ENCODE results near the gene PTPRJ. TPM values are rescaled to one million over a fixed set of nuclear protein-coding genes. Genes with fewer than 3 reads are reported as not detected.

The PTPRJ gene
- total and polyA plus RNA-seq, 2 of the 4 experiments (the other 2 are of a cell fraction) = 5.6 to 14.9 TPM

DNA sequence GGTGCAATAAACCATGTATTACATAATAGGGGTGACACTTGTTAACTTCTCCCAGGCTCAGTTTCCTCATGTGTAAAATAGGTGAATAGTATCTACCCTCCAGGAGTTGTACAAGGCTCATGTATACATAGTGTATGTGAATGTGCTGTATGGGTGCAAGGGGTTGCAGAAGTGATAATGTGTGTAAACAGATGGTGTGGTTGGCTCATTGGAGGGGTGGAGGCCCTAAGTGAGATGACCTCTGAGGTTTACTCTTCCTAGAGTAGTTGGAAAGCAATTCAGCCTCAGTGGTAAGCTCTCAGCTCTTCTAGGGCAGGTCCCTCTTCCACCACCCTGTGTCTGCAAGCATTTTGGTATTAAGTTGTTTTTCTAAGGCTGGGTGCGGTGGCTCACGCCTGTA is 102.4 kb downstream of the PTPRJ start:
- Histone ChIP-seq H3K56ac (ENCODE audit: extremely low read depth, insufficient read depth, low read length) (no peak overlapping the region), H2BK15ac (ENCODE audit: low read depth, low read length) (no peak overlapping the region), H3K23ac (ENCODE audit: low read depth, low read length) (no peak overlapping the region), H2AFZ (replicated peaks; ENCODE audit: low read length, poor library complexity) (no peak overlapping the region), H2BK120ac (ENCODE audit: low read depth, low read length) (no peak overlapping the region), H2AK9ac (replicated peaks; ENCODE audit: low read depth, low read length, poor library complexity) (no peak overlapping the region), H3K79me1 (ENCODE audit: low read depth in 1 of 2, low read length in 2 of 2) (peaks cover 56 to 70% of the 10 kb centered on the region in 2 experiments), H4K8ac (ENCODE audit: low read depth in 2 of 2, low read length in 2 of 2) (no peak overlapping the region), H3K4me3 (ENCODE audit: insufficient read depth, low read depth, low read length) (no peak overlapping the region), H2BK20ac (ENCODE audit: low read depth, low read length) (no peak overlapping the region), H3K27me3 (ENCODE audit: control insufficient read depth, insufficient read depth, low read length) (no peaks in the 10 kb centered on the region), H2BK5ac (ENCODE audit: low read depth, low read length, poor library complexity, severe bottlenecking) (no peak overlapping the region), H3K4ac (ENCODE audit: low read depth, low read length) (no peak overlapping the region), H3K4me1 (ENCODE audit: control insufficient read depth, insufficient read depth, low read length) (0 out of 2 replicates have a peak, but pooled peaks cover 2% of the 10 kb centered on the region), H3K4me2 (ENCODE audit: low read depth, low read length) (no peak overlapping the region), H3K9me3 (ENCODE audit: control insufficient read depth, insufficient read depth, low read length) (no peaks in the 10 kb centered on the region), H3K14ac (replicated peaks; ENCODE audit: low read depth, low read length) (no peak overlapping the region), H2AK5ac (ENCODE audit: low read depth, low read length) (no peak overlapping the region), H4K5ac (ENCODE audit: low read depth, low read length) (no peak overlapping the region), H3K9ac (ENCODE audit: low read depth, low read length) (no peak overlapping the region), H3K18ac (ENCODE audit: low read depth, low read length) (no peak overlapping the region), H4K91ac (ENCODE audit: insufficient read depth, low read depth, low read length) (no peak overlapping the region), H3K9me1 (ENCODE audit: insufficient read depth, low read length) (peaks cover 13% of the 10 kb centered on the region; the same call in 1 of the 2 replicates), H3K27ac (ENCODE audit: insufficient read depth, low read length) (no peak overlapping the region), H4K20me1 (ENCODE audit: insufficient read depth, low read length) (peaks cover 16% of the 10 kb centered on the region), H3K36me3 (ENCODE audit: control insufficient read depth, insufficient read depth, low read length) (no peaks in the 10 kb centered on the region)
- intact Hi-C loops (cut with micrococcal nuclease) = no loop called here
- TF ChIP-seq, protein P1, sequence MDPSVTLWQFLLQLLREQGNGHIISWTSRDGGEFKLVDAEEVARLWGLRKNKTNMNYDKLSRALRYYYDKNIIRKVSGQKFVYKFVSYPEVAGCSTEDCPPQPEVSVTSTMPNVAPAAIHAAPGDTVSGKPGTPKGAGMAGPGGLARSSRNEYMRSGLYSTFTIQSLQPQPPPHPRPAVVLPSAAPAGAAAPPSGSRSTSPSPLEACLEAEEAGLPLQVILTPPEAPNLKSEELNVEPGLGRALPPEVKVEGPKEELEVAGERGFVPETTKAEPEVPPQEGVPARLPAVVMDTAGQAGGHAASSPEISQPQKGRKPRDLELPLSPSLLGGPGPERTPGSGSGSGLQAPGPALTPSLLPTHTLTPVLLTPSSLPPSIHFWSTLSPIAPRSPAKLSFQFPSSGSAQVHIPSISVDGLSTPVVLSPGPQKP (IDR thresholded peaks at IDR 0.05; ENCODE audit: borderline replicate concordance, low read depth, low read length) = no peak
- no peak for TF ChIP-seq POLR2A (IDR thresholded peaks at IDR 0.05; ENCODE audit: low read depth, low read length)
- no peak for TF ChIP-seq CEBPB (IDR thresholded peaks at IDR 0.05; ENCODE audit: low read depth, low read length)
- no peak for TF ChIP-seq FOS (IDR thresholded peaks at IDR 0.05; ENCODE audit: low read depth, low read length)
- no peak for TF ChIP-seq MXI1 (IDR thresholded peaks at IDR 0.05; ENCODE audit: borderline replicate concordance, low read depth, low read length)
- TF ChIP-seq MAZ (IDR thresholded peaks at IDR 0.05; ENCODE audit: borderline replicate concordance, low read depth, low read length) = no peak
- no peak for TF ChIP-seq MAFK (IDR thresholded peaks at IDR 0.05; ENCODE audit: low read depth, low read length)
- no peak for TF ChIP-seq RCOR1 (IDR thresholded peaks at IDR 0.05; ENCODE audit: insufficient replicate concordance, low read length)
- no peak for TF ChIP-seq SMC3 (IDR thresholded peaks at IDR 0.05; ENCODE audit: low read depth, low read length)
- no peak for TF ChIP-seq RFX5 (IDR thresholded peaks at IDR 0.05; ENCODE audit: low read depth, low read length)
- no peak for TF ChIP-seq NFE2L2 (IDR thresholded peaks at IDR 0.05; ENCODE audit: low read depth, low read length)
- TF ChIP-seq CHD1 (IDR thresholded peaks at IDR 0.05; ENCODE audit: low read depth, low read length) = no peak
- dilution Hi-C loops (cut with HindIII; ENCODE audit: low sequenced_read_pairs, unreplicated experiment) = no loop called here
- ATAC-seq (ENCODE audit: low read depth) = no peak
- ChIA-PET POLR2A (ENCODE audit: unreplicated experiment) (no interaction called here), CTCF (no interaction called here)
- in situ Hi-C loops (cut with MboI; ENCODE audit: low sequenced_read_pairs) = no loop called here
- no CpG with 5 or more reads among the region's 2 CpGs for WGBS, 2 experiments (ENCODE audit: extremely low coverage in 2 of 2, insufficient read length in 1 of 2)
- no TSS peak for BruUV-seq (replicated peaks)
- no peak for DNase-seq
